IPS-11a (cell line): ENCODE measurements around the gene IPO13.

Source experiments
- H3K4me3 ChIP-seq: one replicate; pipeline ENCODE4 v1.5.1; 2013; ENCODE audit warnings: low read depth, low read length, control low read depth

Gene IPO13

GRCh38 chr1:43947874-43948437 lies 1.2 kb downstream of the IPO13 start:
- no peak overlapping the region for H3K4me3 ChIP-seq

GRCh38 chr1:43949678-43950077 lies 2.9 kb downstream of the IPO13 start:
- H3K4me3 ChIP-seq, result no peak overlapping the region

GRCh38 chr1:43951021-43951985 lies 4.6 kb downstream of the IPO13 start:
- no peak overlapping the region for H3K4me3 ChIP-seq

DNA sequence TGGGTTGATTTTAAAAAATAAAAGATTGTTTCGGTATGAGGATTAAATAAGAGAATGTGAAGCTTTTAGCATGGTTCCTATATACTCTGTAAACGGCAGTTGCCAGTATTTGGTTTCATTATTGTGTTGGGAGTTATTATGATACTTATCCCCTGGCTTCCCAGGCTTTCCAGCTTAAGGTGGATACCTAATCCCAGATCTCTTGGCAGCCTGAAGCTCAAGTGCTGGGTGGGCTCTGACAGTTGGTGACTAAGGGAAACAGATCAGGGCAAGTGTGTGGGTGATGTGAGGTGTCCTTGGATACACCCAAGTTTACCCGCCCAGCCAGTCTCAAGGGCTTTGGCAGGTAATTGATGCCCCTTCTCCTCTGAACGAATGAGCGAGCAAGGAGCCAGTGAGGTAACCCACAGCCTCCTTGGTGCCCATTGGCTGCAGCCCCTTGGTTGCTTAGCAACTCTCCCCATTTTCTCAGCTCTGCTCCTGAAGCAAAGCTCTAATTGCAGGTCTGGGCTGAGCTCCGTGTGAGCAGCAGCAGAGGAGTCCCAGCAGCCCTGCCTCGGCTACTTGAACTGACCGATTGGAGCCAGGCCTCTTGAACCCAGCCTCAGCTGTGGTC lies 6.1 kb downstream of the IPO13 start:
- no peak overlapping the region for H3K4me3 ChIP-seq

GRCh38 chr1:43953361-43953760 lies 6.6 kb downstream of the IPO13 start:
- H3K4me3 ChIP-seq, result no peak overlapping the region

- no peak overlapping the region for H3K4me3 ChIP-seq
These were observed 7.3 kb downstream of the IPO13 start for GRCh38 chr1:43954036-43954435.

DNA sequence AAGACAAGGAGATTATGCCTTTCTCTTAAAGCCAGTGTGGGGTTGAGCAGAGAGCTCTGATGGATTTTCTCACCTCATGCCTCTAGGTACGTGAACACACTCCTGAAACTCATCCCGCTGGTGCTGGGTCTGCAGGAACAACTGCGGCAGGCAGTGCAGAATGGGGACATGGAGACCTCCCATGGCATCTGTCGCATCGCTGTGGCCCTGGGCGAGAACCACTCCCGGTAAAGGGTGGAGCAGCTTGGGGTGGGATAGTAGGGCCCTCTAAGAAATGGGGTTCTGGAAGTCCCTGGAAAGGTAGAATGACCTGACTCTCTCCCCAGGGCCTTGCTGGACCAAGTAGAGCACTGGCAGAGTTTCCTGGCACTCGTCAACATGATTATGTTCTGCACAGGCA lies 9.5 kb downstream of the IPO13 start:
- no peak overlapping the region for H3K4me3 ChIP-seq

GRCh38 chr1:43957407-43958040 lies 10.8 kb downstream of the IPO13 start:
- no peak overlapping the region for H3K4me3 ChIP-seq

DNA sequence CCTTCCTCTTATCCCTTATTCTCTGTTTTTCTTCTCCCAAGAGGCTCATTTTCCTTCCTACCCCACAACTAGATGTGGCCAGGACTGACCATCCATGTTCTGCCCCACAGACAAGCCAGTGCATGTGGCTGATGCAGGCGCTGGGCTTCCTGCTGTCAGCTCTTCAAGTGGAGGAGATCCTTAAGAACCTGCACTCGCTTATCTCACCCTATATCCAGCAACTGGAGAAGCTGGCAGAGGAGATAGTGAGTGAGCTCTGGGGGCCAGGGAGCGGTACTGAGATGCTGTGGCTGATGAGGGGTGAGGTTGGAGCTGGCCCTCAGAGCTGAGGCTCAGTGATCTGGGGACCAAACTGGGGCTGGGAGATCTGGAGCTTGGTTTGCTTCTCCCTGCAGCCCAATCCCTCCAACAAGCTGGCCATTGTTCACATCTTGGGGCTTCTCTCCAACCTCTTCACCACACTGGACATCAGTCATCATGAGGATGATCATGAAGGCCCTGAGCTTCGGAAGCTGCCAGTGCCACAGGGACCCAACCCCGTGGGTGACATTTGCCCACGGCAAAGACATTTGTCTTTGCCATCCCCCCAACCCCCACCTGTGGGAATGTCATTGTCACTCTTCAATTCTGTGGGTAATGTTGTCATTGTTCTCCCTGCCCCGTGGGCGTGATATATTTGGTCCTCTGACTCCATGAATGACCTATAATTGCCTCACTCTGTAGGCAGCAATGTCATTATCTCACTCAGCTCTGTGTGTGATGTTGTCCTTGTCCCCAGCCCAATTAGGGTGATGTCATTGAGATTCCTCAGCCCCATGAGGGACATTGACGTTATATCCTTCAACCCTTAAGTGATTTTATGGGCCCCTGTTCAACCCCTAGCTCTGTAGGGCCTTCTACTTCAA lies 11.9 kb downstream of the IPO13 start:
- no peak overlapping the region for H3K4me3 ChIP-seq

DNA sequence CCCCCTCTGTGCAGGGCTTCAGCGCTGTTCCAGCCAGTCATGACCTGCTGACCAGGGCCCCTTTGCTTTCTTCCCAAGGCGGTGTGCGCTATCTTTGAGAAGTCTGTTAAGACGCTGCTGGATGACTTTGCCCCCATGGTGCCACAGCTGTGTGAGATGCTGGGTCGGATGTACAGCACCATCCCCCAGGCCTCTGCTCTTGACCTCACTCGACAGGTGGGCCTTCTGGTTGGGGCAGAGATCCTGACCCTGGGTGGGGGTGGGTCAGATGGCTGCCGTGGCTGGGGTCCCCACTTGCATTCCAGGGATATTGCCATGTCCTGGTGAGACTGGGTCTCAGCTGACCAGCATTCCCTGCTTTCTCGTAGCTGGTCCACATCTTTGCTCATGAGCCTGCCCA lies 14.0 kb downstream of the IPO13 start:
- H3K4me3 ChIP-seq, result no peak overlapping the region

- no peak overlapping the region for H3K4me3 ChIP-seq
These were observed 14.9 kb downstream of the IPO13 start for GRCh38 chr1:43961692-43962091.

GRCh38 chr1:43962324-43962723 lies 15.6 kb downstream of the IPO13 start:
- no peak overlapping the region for H3K4me3 ChIP-seq

- H3K4me3 ChIP-seq, result no peak overlapping the region
These were observed 16.3 kb downstream of the IPO13 start for GRCh38 chr1:43963006-43963405.

GRCh38 chr1:43963890-43964289 lies 17.1 kb downstream of the IPO13 start:
- no peak overlapping the region for H3K4me3 ChIP-seq

- no peak overlapping the region for H3K4me3 ChIP-seq
These were observed 18.6 kb downstream of the IPO13 start for GRCh38 chr1:43965316-43965715.

DNA sequence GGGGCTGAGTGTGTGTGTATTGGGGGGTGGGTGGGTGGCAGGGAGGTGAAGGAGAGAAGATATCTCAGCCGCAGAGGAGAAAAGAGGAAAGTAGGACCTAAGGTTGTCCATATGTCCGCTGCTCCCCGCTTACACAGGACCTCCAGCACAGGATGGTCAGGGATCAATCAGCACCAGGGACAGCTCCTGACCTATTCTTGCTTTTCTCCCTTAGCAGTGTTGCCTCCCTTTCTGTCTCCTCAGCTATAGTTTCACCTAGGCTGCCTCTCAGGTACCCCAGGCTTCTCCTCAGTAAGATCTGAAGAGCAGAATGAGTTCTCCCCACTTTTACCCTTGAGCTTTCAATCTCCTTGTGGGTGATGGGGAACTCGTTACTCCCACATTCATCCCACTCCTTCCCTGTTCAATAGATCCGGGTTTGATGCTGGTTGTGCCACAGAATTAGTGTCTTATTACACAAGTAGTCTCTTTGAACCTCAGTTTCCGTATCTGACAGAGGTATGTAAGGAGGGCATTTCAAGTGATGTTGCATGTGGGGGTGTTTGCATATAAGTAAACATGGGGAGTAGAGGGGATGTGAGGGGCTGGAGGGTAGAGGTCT lies 21.7 kb downstream of the IPO13 start:
- H3K4me3 ChIP-seq, result no peak overlapping the region

DNA sequence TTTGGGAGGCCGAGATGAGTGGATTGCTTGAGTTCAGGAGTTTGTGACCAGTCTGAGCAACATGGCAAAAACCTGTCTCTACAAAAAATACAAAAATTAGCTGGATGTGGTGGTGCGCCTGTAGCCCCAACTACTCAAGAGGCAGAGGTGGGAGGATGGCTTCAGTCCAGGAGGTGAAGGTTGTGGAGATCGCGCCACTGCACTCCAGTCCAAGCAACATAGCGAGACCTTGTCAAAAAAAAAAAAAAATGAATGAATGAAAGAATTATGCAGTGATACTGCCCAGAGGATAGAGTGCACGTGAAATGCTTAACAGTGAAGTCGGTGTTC lies 22.6 kb downstream of the IPO13 start:
- H3K4me3 ChIP-seq, result no peak overlapping the region

DNA sequence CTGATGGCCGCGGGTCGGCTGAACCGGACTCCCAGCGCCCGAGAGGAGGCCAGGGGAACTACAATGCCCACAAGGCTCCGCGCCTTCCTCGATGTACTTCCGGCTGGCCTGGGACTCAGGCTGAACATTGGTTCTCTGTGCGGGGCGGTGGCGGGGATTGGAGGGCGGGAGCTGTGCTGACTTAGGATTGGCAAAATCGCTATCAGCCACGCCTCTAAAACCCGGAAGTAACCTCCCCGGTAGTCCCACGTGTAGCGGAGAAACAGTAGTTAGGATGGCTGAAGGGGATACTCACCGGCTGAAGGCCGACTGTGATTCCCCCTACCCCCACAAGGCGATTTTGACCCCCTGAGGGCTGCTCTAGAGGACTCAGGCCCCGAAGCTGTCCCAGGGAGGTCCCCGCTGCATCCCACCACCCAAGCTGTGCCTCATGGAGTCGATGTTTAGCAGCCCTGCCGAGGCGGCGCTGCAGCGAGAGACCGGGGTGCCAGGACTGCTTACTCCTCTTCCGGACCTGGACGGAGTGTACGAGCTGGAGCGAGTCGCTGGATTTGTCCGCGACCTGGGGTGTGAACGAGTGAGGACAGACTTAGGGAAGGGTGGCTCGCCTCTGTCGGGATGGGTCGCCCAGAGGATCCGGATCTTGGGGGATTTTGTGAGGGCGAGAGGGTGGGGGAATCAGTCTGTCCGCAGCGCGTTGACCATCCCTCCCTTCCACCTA lies 23.2 kb downstream of the IPO13 start, which contains the start of gene DPH2:
TSS of gene DPH2 (plus strand) at position 265 of the 721 bp plus-strand sequence. CDS start at position 431, 166 bp downstream.
- H3K4me3 ChIP-seq, result peak within 1 kb of the TSS; percentile 98

DNA sequence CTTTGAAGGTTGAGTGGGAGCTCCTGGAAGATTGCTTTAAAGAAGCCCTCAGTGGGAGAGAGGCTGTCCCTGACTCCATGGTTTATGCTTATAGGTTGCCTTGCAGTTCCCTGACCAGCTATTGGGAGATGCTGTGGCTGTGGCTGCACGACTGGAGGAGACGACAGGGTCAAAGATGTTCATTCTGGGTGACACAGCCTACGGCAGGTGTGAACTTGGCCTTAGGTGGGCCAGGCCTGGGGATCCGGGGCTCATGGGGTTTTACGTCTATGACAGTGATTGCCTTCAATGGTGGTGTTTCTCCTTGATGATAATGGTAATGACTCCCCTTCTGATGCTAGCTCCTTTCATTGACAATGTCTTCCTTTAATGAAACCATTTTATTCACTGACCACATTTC lies 23.8 kb downstream of the IPO13 start:
- H3K4me3 ChIP-seq, result peak overlapping the region; percentile 98
